Prostate gland (tissue), 2 donors: ENCODE results near the gene TNPO3. TPM values are rescaled to one million over a fixed set of nuclear protein-coding genes. Genes with fewer than 3 reads are reported as not detected.

Source experiments
- DNase-seq: peaks from one replicate; pipeline ENCODE4 v3.0.0-alpha.2; 2019; ENCODE audit warnings: low spot score
- H3K27ac ChIP-seq, 2 donors: fragments of 200-600 bp; sonication (generic); 2 replicates each; pipeline ENCODE4 v1.5.1; 2017 to 2019
- H3K27me3 ChIP-seq: fragments of 200-600 bp; sonication (generic); replicated peaks from 2 replicates; pipeline ENCODE4 v1.5.1; 2019; ENCODE audit not compliant: insufficient read depth
- H3K36me3 ChIP-seq, 2 donors: fragments of 200-600 bp; sonication (generic); 1 replicate in 1 of 2; 2 replicates in 1 of 2; pipeline versions ENCODE4 v1.5.1 to v1.8.1; 2017 to 2019
- H3K4me1 ChIP-seq: fragments of 200-600 bp; sonication (generic); replicated peaks from 2 replicates; pipeline ENCODE4 v1.5.1; 2019
- H3K4me3 ChIP-seq, 2 donors: fragments of 200-600 bp; sonication (generic); 2 replicates each; pipeline ENCODE4 v1.5.1; 2017 to 2019
- H3K9me3 ChIP-seq: fragments of 200-600 bp; sonication (generic); 2 replicates; pipeline ENCODE4 v1.5.1; 2017
- CTCF ChIP-seq, 4 experiments: fragments of 200-600 bp in 2 of 4; fragments of 450-650 bp in 2 of 4; sonication (generic) in 2 of 4; IDR thresholded peaks; 1 replicate in 3 of 4; 2 replicates in 1 of 4; pipeline ENCODE4 v1.5.1; 2016 to 2019; ENCODE audit warnings: antibody characterized with exemption in 4 of 4, mild to moderate bottlenecking in 2 of 4, moderate library complexity in 2 of 4
- POLR2A ChIP-seq: fragments of 450-650 bp; IDR thresholded peaks from one replicate; pipeline ENCODE4 v1.6.1; 2016; ENCODE audit warnings: antibody characterized with exemption, mild to moderate bottlenecking
- POLR2AphosphoS5 ChIP-seq: sonication (generic); formaldehyde crosslinking; IDR thresholded peaks from one replicate; pipeline ENCODE4 v1.6.1; 2017; ENCODE audit warnings: antibody characterized with exemption
- WGBS: methylation state at CpG from one replicate; pipeline ENCODE4 v1.1.5; 2018; 5-methylcytosine and 5-hydroxymethylcytosine counted together
- intact Hi-C: fragments of 100-400 bp; cut with DNase I; formaldehyde crosslinking; loops from one replicate; pipeline ENCODE4 v1.14.2; 2022
- total RNA-seq, 2 donors: library from RNA; depleted of rRNA; stranded (reverse); fragments of >200 nt; gene quantifications; one replicate each; pipeline ENCODE4 v1.1.0, GENCODE V29; 2016

Gene TNPO3
- total RNA-seq, 2 donors from 2014 or later, result 32.2 to 42.3 TPM

- TF ChIP-seq POLR2AphosphoS5 (no peak), CTCF (IDR thresholded peaks at IDR 0.05) (no peak), POLR2A (no peak)
- no peaks in the 10 kb centered on the region for H3K27me3 ChIP-seq
- DNase-seq, result no peak
- H3K36me3 ChIP-seq, result no peaks in the 10 kb centered on the region
- WGBS, result 65% methylated on average over 6 of the region's 6 CpGs
- intact Hi-C loops, result no loop called here
- H3K4me3 ChIP-seq, result no peak overlapping the region
- H3K4me1 ChIP-seq, result no peaks in the 10 kb centered on the region
- no peaks in the 10 kb centered on the region for H3K9me3 ChIP-seq
- H3K27ac ChIP-seq, result no peak overlapping the region
Measured at GRCh38 chr7:129095258-129095657, 40.3 kb upstream of the TNPO3 start.

GRCh38 chr7:129094501-129094900 lies 39.6 kb upstream of the TNPO3 start:
- H3K4me3 ChIP-seq, result no peak overlapping the region
- intact Hi-C loops, result no loop called here
- WGBS, result 60% methylated on average over 5 of the region's 5 CpGs
- no peak overlapping the region for H3K27ac ChIP-seq
- DNase-seq, result no peak
- H3K36me3 ChIP-seq, result no peaks in the 10 kb centered on the region
- no peaks in the 10 kb centered on the region for H3K9me3 ChIP-seq
- TF ChIP-seq CTCF (IDR thresholded peaks at IDR 0.05) (no peak), POLR2AphosphoS5 (no peak)
- H3K27me3 ChIP-seq, result no peaks in the 10 kb centered on the region
- H3K4me1 ChIP-seq, result no peaks in the 10 kb centered on the region

GRCh38 chr7:129093867-129094456 lies 39.1 kb upstream of the TNPO3 start:
- no peaks in the 10 kb centered on the region for H3K36me3 ChIP-seq
- DNase-seq, result no peak
- intact Hi-C loops, result no loop called here
- no peaks in the 10 kb centered on the region for H3K9me3 ChIP-seq
- TF ChIP-seq CTCF (IDR thresholded peaks at IDR 0.05), result no peak
- TF ChIP-seq POLR2AphosphoS5, result no peak
- no peak for TF ChIP-seq POLR2A
- no peaks in the 10 kb centered on the region for H3K27me3 ChIP-seq
- WGBS, result 94% methylated on average over 1 of the region's 1 CpG
- H3K4me1 ChIP-seq, result no peaks in the 10 kb centered on the region
- H3K27ac ChIP-seq, result no peak overlapping the region
- H3K4me3 ChIP-seq, result no peak overlapping the region

- WGBS, result 9% methylated on average over 11 of the region's 11 CpGs
- Histone ChIP-seq H3K27ac (no peak overlapping the region), H3K9me3 (no peaks in the 10 kb centered on the region), H3K4me1 (no peaks in the 10 kb centered on the region), H3K4me3 (no peak overlapping the region), H3K27me3 (no peaks in the 10 kb centered on the region), H3K36me3 (no peaks in the 10 kb centered on the region)
- intact Hi-C loops, result loop anchor here (2.0 kb wide), 1 partner anchor 187 kb away; no protein-coding TSS in a partner anchor
- peak; percentile 72 for DNase-seq
- TF ChIP-seq POLR2AphosphoS5 (peak; percentile 31), POLR2A (no peak), CTCF (IDR thresholded peaks at IDR 0.05) (peak; percentile 87 to 95 (median 92))
Measured at GRCh38 chr7:129091484-129092002, 36.6 kb upstream of the TNPO3 start.

- DNase-seq, result no peak
- Histone ChIP-seq H3K27ac (no peak overlapping the region), H3K27me3 (no peaks in the 10 kb centered on the region), H3K4me3 (no peak overlapping the region), H3K36me3 (no peaks in the 10 kb centered on the region), H3K9me3 (no peaks in the 10 kb centered on the region), H3K4me1 (no peaks in the 10 kb centered on the region)
- 66% methylated on average over 5 of the region's 5 CpGs for WGBS
- TF ChIP-seq POLR2A, result no peak
- no peak for TF ChIP-seq POLR2AphosphoS5
- TF ChIP-seq CTCF (IDR thresholded peaks at IDR 0.05), result no peak
- intact Hi-C loops, result loop anchor here (2.0 kb wide), 1 partner anchor 186 kb away; no protein-coding TSS in a partner anchor
Measured at GRCh38 chr7:129090300-129090907, 35.5 kb upstream of the TNPO3 start.
